ENCODE data around the gene PLA2G4F.

Gene PLA2G4F

GRCh38 chr15:42131826-42132806, 24.3 kb downstream of the PLA2G4F start:
- no peak for DNase-seq (ENCODE audit: low spot score)

- no peak for DNase-seq (ENCODE audit: low spot score)
Observed at GRCh38 chr15:42131006-42131405, 25.4 kb downstream of the PLA2G4F start.

GRCh38 chr15:42130246-42130986, 26.0 kb downstream of the PLA2G4F start:
- no peak for DNase-seq (ENCODE audit: low spot score)

- no peak for DNase-seq (ENCODE audit: low spot score)
Observed at GRCh38 chr15:42129364-42129763, 27.1 kb downstream of the PLA2G4F start.

GRCh38 chr15:42128476-42128875, 28.0 kb downstream of the PLA2G4F start:
- DNase-seq (ENCODE audit: low spot score) = no peak

- no peak for DNase-seq (ENCODE audit: low spot score)
Observed at GRCh38 chr15:42123546-42123945, 32.9 kb downstream of the PLA2G4F start.

- DNase-seq (ENCODE audit: low spot score) = no peak
Observed at GRCh38 chr15:42121682-42122081, 34.8 kb downstream of the PLA2G4F start.

GRCh38 chr15:42121021-42121420, 35.4 kb downstream of the PLA2G4F start:
- no peak for DNase-seq (ENCODE audit: low spot score)

- DNase-seq (ENCODE audit: low spot score) = no peak
Observed at GRCh38 chr15:42120285-42120684, 36.2 kb downstream of the PLA2G4F start.

GRCh38 chr15:42119446-42119760, 37.0 kb downstream of the PLA2G4F start:
- no peak for DNase-seq (ENCODE audit: low spot score)

- no peak for DNase-seq (ENCODE audit: low spot score)
Observed at GRCh38 chr15:42118650-42119445, 37.6 kb downstream of the PLA2G4F start.

- no peak for DNase-seq (ENCODE audit: low spot score)
Observed at GRCh38 chr15:42111924-42112323, 44.5 kb downstream of the PLA2G4F start.

GRCh38 chr15:42110367-42110766, 46.1 kb downstream of the PLA2G4F start:
- no peak for DNase-seq (ENCODE audit: low spot score)

- no peak for DNase-seq (ENCODE audit: low spot score)
Observed at GRCh38 chr15:42108806-42109205, 47.6 kb downstream of the PLA2G4F start.

- no peak for DNase-seq (ENCODE audit: low spot score)
Observed at GRCh38 chr15:42108189-42108588, 48.2 kb downstream of the PLA2G4F start.

GRCh38 chr15:42107473-42107872, 49.0 kb downstream of the PLA2G4F start:
- DNase-seq (ENCODE audit: low spot score) = no peak

- DNase-seq (ENCODE audit: low spot score) = no peak
Observed at GRCh38 chr15:42106288-42106687, 50.1 kb downstream of the PLA2G4F start.

- no peak for DNase-seq (ENCODE audit: low spot score)
Observed at GRCh38 chr15:42104095-42104891, 52.1 kb downstream of the PLA2G4F start.

- DNase-seq (ENCODE audit: low spot score) = no peak
Observed at GRCh38 chr15:42102646-42103235, 53.7 kb downstream of the PLA2G4F start.

GRCh38 chr15:42101861-42102260, 54.6 kb downstream of the PLA2G4F start:
- DNase-seq (ENCODE audit: low spot score) = no peak

All from CD4-positive, alpha-beta T cell treated with Interleukin-15 for 4 hours (primary cell).